Stimulated activated CD4-positive, alpha-beta T cell treated with anti-CD3 and anti-CD28 coated beads, Interleukin-1b, Interleukin-23, amount 100 ng/mL, for 48 hours (primary cell): ENCODE results near the gene ANO2.

Source experiments
- DNase-seq: peaks from one replicate; pipeline ENCODE4 v3.0.0-alpha.2; 2020

The ANO2 gene

DNA sequence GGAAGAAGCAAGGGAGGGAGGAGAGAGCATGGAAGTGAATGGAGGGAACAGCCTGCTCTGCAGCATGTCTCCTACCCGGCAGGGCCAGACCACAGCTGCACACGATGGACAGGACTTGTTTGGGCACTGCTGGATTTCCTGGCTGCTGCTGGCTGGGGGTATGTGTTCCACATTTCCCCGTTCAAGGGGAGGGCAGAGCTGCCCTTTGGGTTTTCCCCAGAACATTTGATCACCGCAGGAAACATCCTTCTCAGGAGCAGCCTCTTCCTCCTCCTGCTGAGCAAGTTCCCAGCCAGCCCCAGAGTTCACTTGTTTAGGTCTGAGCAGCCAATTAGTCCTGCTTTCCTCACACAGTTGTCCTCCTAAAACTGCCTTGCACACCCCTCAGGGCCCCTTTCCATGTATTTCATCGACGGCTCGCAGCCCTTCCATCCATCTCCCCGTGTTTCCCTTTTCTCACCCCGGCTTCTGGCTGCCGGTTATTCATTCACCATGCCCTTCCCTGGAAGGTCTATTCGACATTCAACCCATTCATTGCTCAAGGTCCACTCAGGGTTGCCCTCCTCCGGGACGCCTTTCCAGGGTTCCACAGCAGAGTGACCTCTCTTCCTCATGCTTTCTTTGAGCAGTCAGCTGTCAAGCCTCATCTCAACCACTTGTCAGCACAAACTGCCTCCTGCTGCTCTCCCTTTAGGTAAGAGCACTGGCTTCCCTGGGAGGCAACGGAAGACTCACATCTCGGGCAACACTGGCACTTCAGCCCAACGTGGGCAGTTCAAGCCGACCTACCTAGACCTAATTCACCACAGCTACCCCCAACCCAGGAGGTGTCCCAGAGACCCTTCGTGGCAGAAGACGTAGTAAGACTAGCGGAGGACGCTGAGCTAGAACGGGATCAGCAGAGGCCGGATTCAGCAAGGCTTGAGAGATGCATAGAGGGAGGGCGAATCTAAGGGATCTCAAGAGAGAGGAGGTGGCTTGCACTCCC is 20.1 kb upstream of the ANO2 start:
- DNase-seq = no peak

DNA sequence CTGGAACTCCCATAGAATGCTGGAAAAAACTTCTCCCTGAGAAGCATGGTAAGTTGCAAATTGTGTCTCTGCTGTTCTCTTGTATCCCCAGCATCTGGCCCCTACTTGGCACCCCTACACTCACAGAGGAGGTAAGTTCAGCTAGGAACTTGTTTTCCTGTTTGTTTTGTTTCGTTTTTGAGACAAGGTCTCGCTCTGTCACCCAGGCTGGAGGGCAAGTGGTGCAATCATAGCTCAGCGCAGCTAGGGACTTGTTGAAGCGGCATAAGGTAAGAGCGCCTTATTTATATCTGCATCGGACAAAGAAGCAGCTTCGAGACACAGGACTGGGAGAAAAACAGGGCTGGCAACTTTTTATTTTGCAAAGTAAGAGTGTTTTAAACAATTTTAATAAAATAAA is 18.5 kb upstream of the ANO2 start:
- DNase-seq = no peak

DNA sequence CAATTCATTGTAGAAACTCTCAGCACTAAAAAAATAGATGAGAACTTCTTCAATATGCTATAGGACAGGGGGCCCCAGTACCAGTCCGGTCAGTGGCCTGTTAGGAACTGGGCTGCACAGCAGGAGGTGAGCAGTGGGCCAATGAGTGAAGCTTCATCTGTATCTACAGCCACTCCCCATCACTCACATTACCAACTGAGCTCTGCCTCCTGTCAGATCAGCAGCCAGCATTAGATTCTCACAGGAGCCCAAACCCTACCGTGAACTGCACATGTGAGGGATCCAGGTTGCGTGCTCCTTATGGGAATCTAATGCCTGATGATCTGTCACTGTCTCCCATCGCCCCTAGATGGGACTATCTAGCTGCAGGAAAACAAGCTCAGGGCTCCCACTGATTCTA is 15.7 kb upstream of the ANO2 start:
- DNase-seq = no peak

DNA sequence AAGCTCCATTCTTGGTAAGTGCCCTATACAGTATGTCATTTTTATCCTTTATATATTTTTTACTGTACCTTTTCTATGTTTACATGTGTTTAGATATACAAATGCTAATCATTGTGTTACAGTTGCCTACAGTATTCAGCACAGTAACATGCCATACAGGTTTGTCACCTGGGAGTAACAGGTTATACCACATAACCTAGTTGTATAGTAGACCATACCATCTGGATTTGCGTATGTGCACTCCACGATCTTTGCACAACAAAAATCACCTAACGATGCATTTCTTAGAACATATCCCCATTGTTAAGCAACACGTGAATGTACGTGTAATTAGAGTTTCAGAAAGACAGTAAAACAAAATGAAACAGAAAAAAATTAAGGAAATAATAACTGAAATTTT is 11.9 kb upstream of the ANO2 start:
- no peak for DNase-seq

DNA sequence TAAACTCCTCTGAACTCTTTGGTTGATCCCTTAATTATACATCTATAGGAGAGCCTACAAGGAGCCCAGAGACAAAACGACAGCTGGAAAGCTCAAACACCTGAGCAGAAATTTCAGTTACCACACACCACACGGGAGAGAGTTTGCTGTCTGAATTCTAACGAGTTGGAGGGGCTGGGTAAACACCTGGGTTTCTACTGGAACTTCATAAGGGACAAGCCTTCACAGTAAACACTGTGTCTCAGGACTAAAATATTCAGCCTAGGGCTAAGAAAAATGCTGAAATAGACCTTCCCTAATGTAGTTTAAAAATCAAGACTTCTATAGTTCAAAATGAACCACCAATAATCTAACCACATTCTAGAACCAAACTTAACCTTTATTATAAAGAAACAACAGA is 9.6 kb upstream of the ANO2 start:
- DNase-seq = no peak

DNA sequence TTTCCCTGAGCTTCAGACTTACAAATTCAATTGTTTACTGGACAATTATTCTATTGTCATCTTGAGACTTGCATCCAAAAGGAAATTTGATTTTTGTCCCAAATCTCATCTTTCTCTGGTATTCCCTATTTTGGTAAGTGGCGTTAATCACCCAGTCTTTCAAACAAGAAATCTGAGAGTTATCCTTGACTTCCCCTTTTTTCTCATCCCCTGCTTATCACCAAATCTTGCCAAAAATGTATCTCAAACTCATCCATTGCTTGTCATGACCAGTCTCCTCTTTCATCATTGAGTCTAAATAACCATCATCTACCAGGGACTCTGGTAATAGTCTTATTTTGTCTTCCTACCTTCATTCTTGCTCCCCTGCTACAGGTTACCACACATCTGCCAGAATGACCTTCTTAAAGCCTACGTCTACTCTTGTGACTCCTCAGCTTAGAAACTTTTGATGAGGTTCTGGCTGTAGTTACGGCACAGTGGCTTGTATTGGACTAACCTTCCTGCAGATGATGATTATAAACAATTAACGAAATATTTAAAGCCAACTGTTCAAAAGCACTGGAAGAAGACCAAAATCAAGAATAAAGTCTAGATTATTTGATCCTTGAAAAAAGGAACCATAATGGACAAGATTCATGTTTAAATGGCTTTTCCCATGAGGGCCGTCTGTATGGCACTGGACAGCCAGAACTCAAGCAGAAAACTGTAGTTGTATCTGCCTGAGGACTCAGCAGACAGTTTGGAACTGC is 9.0 kb upstream of the ANO2 start:
- DNase-seq = no peak

DNA sequence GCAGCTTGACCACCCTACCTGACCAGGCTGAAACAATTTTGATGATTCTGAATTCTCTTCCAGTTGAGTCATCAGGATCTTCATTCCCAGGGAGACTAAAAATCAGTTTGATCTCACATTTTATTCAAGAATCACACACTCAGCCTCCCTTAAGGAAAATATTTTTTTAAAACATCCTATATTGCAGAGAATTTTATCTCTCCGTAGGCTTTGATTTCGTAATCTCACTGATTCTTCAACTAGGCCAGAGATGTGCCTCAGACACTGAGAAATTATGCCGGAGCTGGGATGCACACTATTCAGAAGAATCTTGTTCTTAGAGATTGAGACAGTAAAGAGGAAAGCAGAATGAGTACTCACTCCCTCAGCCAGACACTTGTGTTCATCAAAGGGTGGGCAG is 7.0 kb upstream of the ANO2 start:
- no peak for DNase-seq

DNA sequence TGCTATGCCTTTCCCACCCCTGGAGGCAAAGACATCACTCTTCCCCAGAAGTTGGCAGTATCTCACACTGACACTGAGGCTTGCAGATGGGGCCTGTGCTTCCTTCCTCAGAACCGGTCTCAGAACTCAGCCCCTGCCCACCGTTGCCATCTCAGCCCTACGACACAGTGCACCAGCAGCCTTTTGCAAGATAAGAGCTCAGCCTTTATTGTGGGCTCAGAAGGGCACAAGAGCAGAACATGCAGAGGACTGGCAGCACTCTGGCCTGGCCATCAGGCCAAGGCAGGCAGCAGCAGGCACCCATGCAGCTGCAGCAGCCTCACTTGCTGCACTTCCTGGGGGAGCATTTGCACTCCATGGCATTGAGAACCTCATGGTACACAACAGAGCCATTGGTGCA is 3.6 kb upstream of the ANO2 start:
- DNase-seq = no peak

DNA sequence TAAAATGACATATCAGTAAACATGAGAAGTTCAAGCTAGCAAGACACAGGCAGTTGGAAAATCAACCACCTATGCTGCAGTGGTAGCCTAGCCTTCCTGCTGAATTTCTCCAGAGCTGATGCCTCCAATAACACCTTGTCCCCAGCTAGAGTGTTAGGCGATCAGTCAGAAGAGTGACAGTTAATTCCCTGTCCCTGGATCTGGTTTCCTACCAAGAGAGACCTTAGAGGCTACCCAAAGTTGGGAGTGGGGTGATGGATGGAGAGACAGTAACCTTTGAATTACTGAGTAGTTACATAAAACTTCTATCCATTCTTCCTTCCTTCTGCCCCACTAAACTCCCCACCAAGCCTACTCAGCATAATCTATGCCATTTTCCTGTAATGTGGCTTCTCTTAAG is 1.9 kb upstream of the ANO2 start:
- no peak for DNase-seq

DNA sequence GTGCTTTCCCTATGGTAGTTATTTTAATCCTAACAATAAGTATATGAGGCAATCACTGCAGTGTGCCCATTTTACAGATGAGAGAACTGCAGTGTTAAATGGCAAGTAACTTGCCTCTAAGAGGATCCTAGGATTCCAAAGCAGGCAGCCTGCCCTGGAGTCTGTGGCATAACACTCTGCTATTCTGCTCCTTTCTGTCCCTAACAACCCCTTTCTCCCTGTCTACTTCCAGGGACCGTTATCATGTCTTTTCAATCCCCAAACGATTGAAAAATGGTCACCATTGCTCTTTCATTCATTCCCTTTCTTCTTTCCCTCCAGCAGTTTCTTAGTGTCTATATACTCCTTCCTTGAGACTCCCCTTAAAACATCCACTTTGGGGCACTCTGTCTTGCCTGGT is 1.3 kb upstream of the ANO2 start:
- DNase-seq = no peak

DNA sequence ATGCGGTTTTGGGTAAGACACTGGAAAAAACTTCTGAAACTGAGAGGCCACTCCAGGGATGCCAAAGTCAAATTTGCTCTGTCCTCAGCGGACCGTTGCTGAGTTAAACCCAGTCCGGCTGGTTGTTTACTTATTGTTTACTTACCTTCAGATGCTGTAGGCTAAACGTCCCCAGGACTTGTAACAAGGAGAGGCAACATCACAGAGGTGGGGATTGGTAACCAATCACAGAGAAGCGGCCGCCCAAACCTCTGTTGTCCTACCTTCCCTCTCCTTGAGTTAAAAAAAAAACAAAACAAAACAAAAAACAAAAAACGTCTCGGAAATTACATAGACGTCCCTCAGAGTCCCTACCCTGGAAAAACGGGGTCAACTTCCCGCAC is 380 bp downstream of the ANO2 start:
- no peak for DNase-seq

DNA sequence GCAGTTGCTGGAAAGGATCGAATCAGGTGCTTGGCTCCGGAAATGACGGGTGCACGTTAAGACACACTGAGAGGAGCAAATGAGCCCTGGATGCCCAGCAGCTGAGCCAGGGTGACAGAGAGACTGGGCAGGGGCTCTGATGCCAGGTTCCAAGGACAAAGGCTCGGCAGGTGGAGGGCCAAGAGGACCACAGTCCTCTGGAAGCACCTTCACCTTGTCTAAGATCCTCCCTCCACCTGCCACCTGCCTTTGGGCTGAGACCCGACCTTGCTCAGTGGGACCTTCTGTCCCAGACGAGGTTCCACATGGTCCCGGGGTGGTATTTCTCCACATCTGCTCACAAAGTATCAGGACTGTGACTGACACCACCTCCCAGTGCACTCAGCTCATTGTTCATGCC is 1.0 kb downstream of the ANO2 start:
- DNase-seq = no peak

DNA sequence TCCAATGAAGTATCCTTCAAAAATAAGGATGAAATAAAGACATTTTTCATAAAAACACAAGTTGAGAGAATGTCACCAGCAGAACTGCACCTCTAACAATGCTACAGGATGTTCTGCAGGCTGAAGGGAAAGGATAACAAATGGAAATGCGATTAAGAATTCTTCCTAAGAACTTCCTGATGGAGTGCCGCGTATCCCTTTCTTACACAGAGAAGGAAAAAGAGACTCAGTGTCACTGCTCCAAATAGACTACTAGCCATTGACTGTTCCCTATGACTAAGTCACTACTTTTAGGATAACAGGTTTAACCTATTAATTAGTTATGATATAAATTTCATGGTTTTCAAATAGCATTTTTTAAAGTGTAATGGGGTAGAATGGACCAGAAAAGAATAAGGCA is 3.2 kb downstream of the ANO2 start:
- no peak for DNase-seq

DNA sequence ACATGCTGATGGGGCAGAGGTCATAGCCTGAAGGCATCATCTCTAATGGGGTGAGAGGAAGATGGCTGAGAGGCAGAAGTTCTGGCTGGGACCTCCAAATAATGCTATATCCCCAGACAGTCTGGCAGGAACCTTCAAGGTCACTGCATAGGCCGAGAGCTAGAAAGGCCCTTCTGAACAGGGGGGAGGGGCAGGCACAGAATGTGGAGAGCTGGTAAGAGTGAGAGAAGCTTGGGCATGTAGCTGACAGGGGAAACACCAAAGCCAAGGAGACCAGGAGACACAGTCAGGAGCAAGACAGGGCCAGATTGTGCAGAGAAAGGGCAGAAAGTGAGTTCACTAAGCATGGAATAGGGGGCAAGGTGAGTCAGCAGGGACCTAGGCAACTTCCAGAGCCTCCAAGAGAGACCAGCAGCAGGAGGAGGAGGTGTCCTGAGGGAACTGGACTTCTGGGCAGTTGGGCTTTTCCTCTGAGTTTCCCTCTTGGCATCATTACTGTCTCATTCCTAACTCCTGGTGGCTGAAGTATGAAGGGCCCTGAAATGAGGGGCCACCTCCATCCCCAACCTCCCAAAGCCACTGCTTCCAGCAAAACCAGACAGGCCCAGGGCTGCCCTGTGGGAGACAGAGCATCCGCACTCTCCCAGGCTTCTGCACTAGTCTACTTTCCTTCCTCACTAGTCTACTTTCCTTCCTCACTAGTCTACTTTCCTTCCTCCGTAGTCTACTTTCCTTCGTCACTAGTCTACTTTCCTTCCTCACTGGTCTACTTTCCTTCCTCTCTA is 17.1 kb downstream of the ANO2 start:
- DNase-seq = no peak

DNA sequence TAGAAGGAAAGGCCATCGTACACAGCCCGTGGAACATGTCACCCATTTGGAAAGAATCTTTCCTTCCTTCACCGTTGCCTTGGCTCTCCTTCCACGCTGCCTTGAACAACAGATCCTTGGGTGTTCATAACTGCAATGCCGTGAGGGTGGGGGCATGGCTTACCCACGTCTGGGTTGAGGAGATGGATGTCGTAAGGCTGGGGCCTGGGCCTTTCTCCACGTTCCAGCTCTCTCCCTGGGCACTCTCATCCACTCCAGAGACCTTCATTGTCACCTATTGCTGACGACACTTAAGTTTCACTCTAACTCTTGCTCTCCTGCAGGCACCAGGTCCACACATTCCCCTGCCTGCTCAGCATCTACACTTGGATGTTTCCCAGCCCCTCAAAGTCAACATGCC is 19.4 kb downstream of the ANO2 start:
- no peak for DNase-seq

DNA sequence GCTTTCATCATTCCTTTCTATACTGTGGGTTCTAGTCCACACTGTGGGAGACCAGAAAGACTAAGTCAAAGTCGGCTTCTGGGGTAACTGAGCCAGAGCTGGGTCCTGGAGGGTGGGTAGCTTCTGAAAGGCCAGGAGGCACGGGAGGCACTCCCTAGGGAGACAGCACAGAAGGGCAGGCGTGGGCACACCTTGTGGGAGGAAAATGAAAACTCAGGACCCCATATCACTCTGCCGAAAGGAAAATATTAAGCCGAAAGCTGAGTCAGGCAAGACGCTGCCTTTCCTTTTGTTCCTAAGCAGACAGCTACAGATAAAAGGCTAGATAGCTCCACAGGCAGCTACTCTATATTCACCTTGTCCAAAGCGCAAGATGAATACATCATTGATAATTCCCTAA is 20.7 kb downstream of the ANO2 start:
- DNase-seq = no peak

DNA sequence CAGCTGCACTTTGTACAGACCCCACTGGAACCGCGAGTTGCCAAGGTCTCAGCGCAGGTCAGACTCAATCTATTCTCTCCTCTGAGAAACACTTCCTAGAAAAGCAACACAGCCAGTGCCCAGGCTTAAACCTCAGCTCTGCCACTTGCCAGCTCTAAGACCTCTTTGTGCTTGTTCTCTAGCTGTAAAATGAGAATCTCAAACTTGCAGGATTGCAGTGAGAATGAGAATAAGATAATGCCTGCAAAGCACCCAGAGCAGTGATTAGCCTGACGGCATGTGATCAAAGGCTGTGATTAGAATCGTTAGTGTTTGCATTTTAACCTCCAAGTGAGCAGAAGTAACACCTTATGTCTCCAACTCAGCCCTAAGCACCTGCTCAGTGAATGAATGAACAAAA is 21.3 kb downstream of the ANO2 start:
- no peak for DNase-seq

DNA sequence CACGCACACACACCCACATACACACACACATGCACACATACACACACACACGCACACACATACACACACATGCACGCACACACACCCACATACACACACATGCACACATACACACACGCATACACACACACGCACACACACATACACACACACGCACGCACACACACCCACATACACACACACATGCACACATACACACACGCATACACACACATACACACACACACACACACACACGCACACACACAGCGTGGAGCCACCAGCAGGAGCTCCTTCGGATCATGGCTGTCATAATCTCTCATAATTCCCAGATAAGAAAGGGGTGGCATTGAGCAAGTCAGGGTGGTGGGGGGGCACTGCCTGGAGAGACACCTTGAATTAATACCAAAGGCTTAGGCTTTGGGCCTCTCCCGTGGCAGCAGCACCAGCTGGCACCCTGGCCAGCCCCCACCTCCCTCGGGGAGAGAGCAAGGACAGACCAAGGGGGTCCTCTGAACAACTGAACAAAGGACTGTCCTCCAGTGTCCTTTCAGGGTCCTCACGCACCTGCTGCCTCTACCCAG is 21.9 kb downstream of the ANO2 start:
- no peak for DNase-seq

DNA sequence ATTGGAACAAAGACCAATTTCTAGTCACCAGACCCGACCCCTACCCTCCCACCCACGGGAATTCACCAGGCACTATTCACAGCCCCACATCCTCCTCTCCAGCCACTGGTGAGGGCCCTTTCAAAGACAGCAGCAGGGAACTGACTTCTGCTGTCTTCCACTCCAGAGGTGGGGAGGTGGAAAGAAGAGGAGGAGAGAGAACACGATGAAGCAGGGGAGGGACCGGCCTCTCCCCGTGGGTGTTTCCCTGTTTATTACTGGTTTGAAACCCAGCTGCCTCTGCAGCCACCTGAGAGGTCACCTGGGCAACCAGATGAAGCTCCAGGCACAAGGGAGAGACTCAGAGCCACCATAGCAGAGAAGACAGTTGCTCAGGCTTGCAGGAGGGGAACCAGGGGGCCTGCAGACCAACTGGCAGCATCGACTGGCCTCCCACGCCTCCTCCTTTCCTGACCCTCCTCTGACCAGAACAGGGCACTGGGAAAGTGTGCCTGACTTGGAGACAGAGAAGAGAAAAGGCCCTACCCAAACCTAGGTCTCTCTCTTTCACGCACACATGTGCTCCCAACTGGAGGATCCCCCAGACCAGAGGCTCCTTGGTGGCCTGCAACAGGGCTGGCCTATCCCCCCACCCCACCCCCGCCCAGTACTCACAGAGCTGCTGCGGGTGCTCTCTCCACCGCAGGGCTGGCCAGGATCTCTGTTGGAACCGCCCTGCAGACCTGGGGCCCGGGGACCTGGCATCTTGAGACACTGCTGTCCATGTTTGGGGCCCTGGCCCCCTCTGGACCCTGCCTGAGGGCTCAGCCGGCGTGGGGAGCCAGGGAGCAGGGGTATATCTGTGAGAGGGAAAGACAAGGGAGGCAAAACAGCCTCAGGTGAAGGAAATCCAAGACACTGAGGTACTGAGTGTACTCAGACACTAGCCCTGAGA is 22.8 kb downstream of the ANO2 start:
- no peak for DNase-seq

DNA sequence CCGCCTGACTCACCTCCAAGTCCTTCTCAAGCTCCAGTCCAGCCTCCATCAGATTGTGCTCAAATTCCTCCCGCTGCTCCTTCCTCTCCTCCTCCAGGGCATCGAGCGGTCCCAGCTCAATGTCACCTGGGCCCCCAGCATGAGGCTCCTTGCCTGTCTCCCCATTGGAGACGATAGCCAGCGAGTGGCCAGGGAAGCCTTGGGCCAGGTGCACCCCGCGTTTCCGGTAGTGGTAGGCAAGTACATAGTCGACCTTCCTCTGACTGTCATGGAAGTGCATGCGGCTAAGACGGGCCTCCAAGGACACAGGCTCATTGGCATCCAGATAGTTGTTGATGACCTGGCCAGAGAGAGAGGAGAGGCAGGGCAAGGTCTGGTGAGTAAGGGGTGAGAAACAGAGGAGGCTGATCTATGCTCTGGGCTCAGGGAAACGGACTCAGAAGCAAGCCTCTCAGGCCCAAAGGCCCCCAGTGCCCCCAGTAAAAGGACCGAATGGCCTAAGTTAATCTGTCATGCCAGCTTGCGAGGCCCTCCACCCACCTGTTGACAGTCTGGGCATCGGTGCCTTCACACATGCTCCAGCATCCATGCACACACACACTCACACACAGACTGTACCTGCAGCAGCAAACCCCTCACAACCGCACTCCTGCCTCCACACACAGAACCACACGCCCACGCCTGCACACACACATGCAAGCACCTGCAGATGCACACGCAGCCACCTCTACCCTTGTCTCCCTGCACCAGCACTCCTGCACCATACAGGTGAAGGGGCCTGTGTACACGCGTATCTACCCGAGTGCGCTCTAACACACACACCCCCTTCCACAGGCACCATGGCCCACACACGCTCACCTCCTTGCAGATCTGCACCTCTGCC is 23.8 kb downstream of the ANO2 start:
- DNase-seq = no peak

DNA sequence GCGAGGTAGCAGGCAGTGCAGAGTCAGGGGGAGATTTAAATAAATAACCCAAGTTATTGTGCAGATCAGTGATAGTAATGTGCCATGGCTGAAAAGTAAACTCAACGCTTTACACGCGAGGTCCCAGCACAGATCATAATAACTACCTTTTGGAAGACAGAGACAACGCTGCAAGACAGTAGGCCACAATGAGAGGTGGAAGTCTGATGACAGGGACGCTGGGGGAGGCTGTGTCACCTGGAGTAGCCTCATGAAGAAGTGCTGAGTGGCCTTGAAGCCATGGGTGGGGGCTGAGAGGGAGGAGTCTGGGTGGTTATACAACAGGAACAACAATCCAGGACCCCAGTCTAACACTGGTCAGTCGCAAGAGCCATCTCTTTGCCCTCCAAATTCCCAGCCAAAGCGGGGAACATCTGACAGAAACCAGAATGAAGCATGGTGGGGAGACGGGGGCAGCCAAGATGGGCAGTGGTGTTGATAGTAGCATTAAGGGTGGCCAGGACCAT is 28.2 kb downstream of the ANO2 start:
- DNase-seq = no peak
